Stomach smooth muscle (tissue), 2 donors: ENCODE data around the gene CBFA2T2.
"Not testable (repeated sequence)": the region's sequence is repeated elsewhere in the genome, so short reads cannot be mapped to it uniquely, and the experiment has no call there.

ENCODE experiments used
- H3K27ac ChIP-seq: one replicate; pipeline ENCODE4 v1.7.0; 2013; ENCODE audit warnings: mild to moderate bottlenecking, low read length, inconsistent platforms
- H3K27me3 ChIP-seq, 2 donors: one replicate each; pipeline ENCODE4 v1.7.0; 2013; ENCODE audit warnings: low read length in 2 of 2; ENCODE audit not compliant: insufficient read depth in 2 of 2, control insufficient read depth in 1 of 2
- H3K36me3 ChIP-seq, 2 donors: one replicate each; pipeline ENCODE4 v1.7.0; 2013; ENCODE audit warnings: low read length in 2 of 2; ENCODE audit not compliant: control insufficient read depth in 2 of 2, insufficient read depth in 2 of 2
- H3K4me1 ChIP-seq: one replicate; pipeline ENCODE4 v1.7.0; 2013; ENCODE audit warnings: low read length; ENCODE audit not compliant: control insufficient read depth, insufficient read depth
- H3K4me3 ChIP-seq, 2 donors: one replicate each; pipeline ENCODE4 v1.7.0; 2013; ENCODE audit warnings: low read length in 2 of 2
- H3K9ac ChIP-seq, 2 donors: one replicate each; pipeline ENCODE4 v1.7.0; 2013; ENCODE audit warnings: low read length in 2 of 2, mild to moderate bottlenecking in 1 of 2
- H3K9me3 ChIP-seq, 2 donors: one replicate each; pipeline ENCODE4 v1.7.0; 2013; ENCODE audit warnings: low read length in 2 of 2; ENCODE audit not compliant: control insufficient read depth in 2 of 2
- donor health status: healthy.
- donor health status: Pancreatic carcinoma.

Gene CBFA2T2

GRCh38 chr20:33693741-33694638 is 204.1 kb downstream of the CBFA2T2 start:
- Histone ChIP-seq H3K4me3 (no peak overlapping the region), H3K9ac (no peak overlapping the region), H3K27me3 (no peaks in the 10 kb centered on the region), H3K9me3 (no peaks in the 10 kb centered on the region), H3K27ac (no peak overlapping the region), H3K36me3 (no peaks in the 10 kb centered on the region), H3K4me1 (peaks cover 26% of the 10 kb centered on the region)

- Histone ChIP-seq H3K4me1 (peaks cover 26% of the 10 kb centered on the region), H3K9me3 (no peaks in the 10 kb centered on the region), H3K27me3 (no peaks in the 10 kb centered on the region), H3K9ac (no peak overlapping the region), H3K36me3 (no peaks in the 10 kb centered on the region), H3K27ac (no peak overlapping the region), H3K4me3 (no peak overlapping the region)
Observed at GRCh38 chr20:33694639-33695012, 204.7 kb downstream of the CBFA2T2 start.

- Histone ChIP-seq H3K27ac (peak overlapping the region; percentile 62), H3K27me3 (no peaks in the 10 kb centered on the region), H3K9ac (no peak overlapping the region), H3K4me1 (peaks cover 26% of the 10 kb centered on the region), H3K36me3 (no peaks in the 10 kb centered on the region), H3K9me3 (no peaks in the 10 kb centered on the region), H3K4me3 (no peak overlapping the region)
Observed at GRCh38 chr20:33696448-33696847, 206.6 kb downstream of the CBFA2T2 start.

- Histone ChIP-seq H3K4me1 (peaks cover 26% of the 10 kb centered on the region), H3K4me3 (no peak overlapping the region), H3K9ac (no peak overlapping the region), H3K9me3 (no peaks in the 10 kb centered on the region), H3K27me3 (no peaks in the 10 kb centered on the region), H3K36me3 (no peaks in the 10 kb centered on the region), H3K27ac (peak overlapping the region; percentile 62)
Observed at GRCh38 chr20:33697129-33697528, 207.2 kb downstream of the CBFA2T2 start.

- H3K9me3 ChIP-seq, H3K36me3 ChIP-seq, H3K27ac ChIP-seq, H3K9ac ChIP-seq, H3K27me3 ChIP-seq, H3K4me3 ChIP-seq: not testable (repeated sequence)
- H3K4me1 ChIP-seq: peaks cover 30% of the 10 kb centered on the region
Observed at GRCh38 chr20:33698966-33699365, 209.1 kb downstream of the CBFA2T2 start.
